Naive B cell (primary cell): ENCODE measurements around the gene CCT6A. TPM values are rescaled to one million over a fixed set of nuclear protein-coding genes. Genes with fewer than 3 reads are reported as not detected.
A peak's percentile ranks its signal among the peaks of the same experiment; 100 is the strongest.
"Not testable (repeated sequence)": the region's sequence is repeated elsewhere in the genome, so short reads cannot be mapped to it uniquely, and the experiment has no call there.

Source experiments
- ATAC-seq, 2 donors: fragments of 150-1000 bp; cut with Tn5 transposase; 2 replicates each; pipeline ENCODE4 v1.10.0; 2021; ENCODE audit warnings: low read depth in 2 of 2, mild to moderate bottlenecking in 2 of 2, moderate library complexity in 2 of 2
- DNase-seq: peaks from one replicate; pipeline ENCODE4 v3.0.0; 2022
- H3K27ac Mint-ChIP-seq, 6 donors: one replicate each; pipeline ENCODE4 v1.8.0; 2020 to 2022; ENCODE audit warnings: mild to moderate bottlenecking in 6 of 6, mixed read lengths in 6 of 6, moderate library complexity in 5 of 6, inconsistent platforms in 2 of 6
- H3K27me3 Mint-ChIP-seq, 3 donors: one replicate each; pipeline ENCODE4 v1.8.0; 2021 to 2022; ENCODE audit warnings: mixed read lengths in 3 of 3, mild to moderate bottlenecking in 1 of 3
- H3K36me3 Mint-ChIP-seq, 2 donors: one replicate each; pipeline ENCODE4 v1.8.0; 2020 to 2022; ENCODE audit warnings: mixed read lengths in 2 of 2, inconsistent platforms in 1 of 2, mild to moderate bottlenecking in 1 of 2
- H3K4me1 Mint-ChIP-seq, 3 donors: one replicate each; pipeline ENCODE4 v1.8.0; 2020 to 2022; ENCODE audit warnings: mixed read lengths in 3 of 3, inconsistent platforms in 1 of 3, mild to moderate bottlenecking in 1 of 3, moderate library complexity in 1 of 3
- H3K4me3 Mint-ChIP-seq, 8 donors: one replicate each; pipeline ENCODE4 v1.8.0; 2020 to 2022; ENCODE audit warnings: mild to moderate bottlenecking in 8 of 8, mixed read lengths in 8 of 8, moderate library complexity in 8 of 8, inconsistent platforms in 2 of 8
- H3K9me3 Mint-ChIP-seq, 7 donors: one replicate each; pipeline ENCODE4 v1.8.0; 2020 to 2022; ENCODE audit warnings: mixed read lengths in 7 of 7, mild to moderate bottlenecking in 5 of 7, inconsistent platforms in 2 of 7, moderate library complexity in 1 of 7
- polyA plus RNA-seq, 6 donors: library from polyadenylated mRNA; unstranded; fragments of 300-500 nt; fragmentation: Illumina TruSeq; gene quantifications; one replicate each; pipeline ENCODE4 v1.2.3, GENCODE V29; 2021; ENCODE audit warnings: low read depth in 6 of 6

CCT6A gene
- polyA plus RNA-seq, 6 donors from 2014 or later = 56.1 to 102 (median 83.4) TPM

GRCh38 chr7:56092388-56092787, 40.8 kb downstream of the CCT6A start:
- not testable (repeated sequence) for H3K4me3 Mint-ChIP-seq, ATAC-seq, H3K36me3 Mint-ChIP-seq, DNase-seq, H3K9me3 Mint-ChIP-seq, H3K4me1 Mint-ChIP-seq, H3K27me3 Mint-ChIP-seq
- H3K27ac Mint-ChIP-seq = peak overlapping the region in 2 of 6 donors; percentile 7 to 26

GRCh38 chr7:56092789-56093531, 41.4 kb downstream of the CCT6A start, which contains the start of gene PHKG1:
Gene PHKG1 (minus strand): TSS chr7:56092952. CDS start chr7:56088941, 4,011 bp downstream.
- Mint-ChIP-seq H3K36me3 (no peaks in the 10 kb centered on the region), H3K4me1 (no peaks in the 10 kb centered on the region), H3K27ac (peak within 1 kb of the TSS in 5 of 6 donors; percentile 7 to 54 (median 29)), H3K9me3 (no peaks in the 10 kb centered on the region), H3K27me3 (no peaks in the 10 kb centered on the region), H3K4me3 (peak within 1 kb of the TSS in 1 of 8 donors; percentile 47)
- DNase-seq (no peak), ATAC-seq (no peak)

- Mint-ChIP-seq H3K4me3 (no peak overlapping the region), H3K4me1 (peaks cover 0 to 5% (median 3%) of the 10 kb centered on the region in 3 donors), H3K9me3 (no peaks in the 10 kb centered on the region), H3K27ac (no peak overlapping the region), H3K27me3 (no peaks in the 10 kb centered on the region), H3K36me3 (peaks cover 6 to 12% of the 10 kb centered on the region in 2 donors)
- no peak for DNase-seq
- ATAC-seq = no peak
Observed at GRCh38 chr7:56097700-56098099, 46.1 kb downstream of the CCT6A start.

GRCh38 chr7:56098187-56099008, 46.8 kb downstream of the CCT6A start:
- H3K27me3 Mint-ChIP-seq, H3K9me3 Mint-ChIP-seq, DNase-seq, ATAC-seq, H3K4me1 Mint-ChIP-seq, H3K27ac Mint-ChIP-seq, H3K4me3 Mint-ChIP-seq: not testable (repeated sequence)
- peaks cover 6 to 12% of the 10 kb centered on the region in 2 donors for H3K36me3 Mint-ChIP-seq

GRCh38 chr7:56099653-56100052, 48.1 kb downstream of the CCT6A start:
- Mint-ChIP-seq H3K4me3 (no peak overlapping the region), H3K4me1 (peaks cover 0 to 10% (median 5%) of the 10 kb centered on the region in 3 donors)
- ATAC-seq = no peak

GRCh38 chr7:56104138-56104537, 52.6 kb downstream of the CCT6A start:
- H3K4me1 Mint-ChIP-seq = peaks cover 23 to 43% (median 36%) of the 10 kb centered on the region in 3 donors
- H3K4me3 Mint-ChIP-seq = peak overlapping the region in 3 of 8 donors; percentile 12 to 79 (median 59)
- ATAC-seq, H3K9me3 Mint-ChIP-seq, DNase-seq, H3K27me3 Mint-ChIP-seq: not testable (repeated sequence)
- H3K27ac Mint-ChIP-seq = peak overlapping the region in 1 of 6 donors; percentile 69
- peaks cover 10 to 33% of the 10 kb centered on the region in 2 donors for H3K36me3 Mint-ChIP-seq

More at GRCh38 chr7:56099653-56100052, 48.1 kb downstream of the CCT6A start:
- no peaks in the 10 kb centered on the region for H3K27me3 Mint-ChIP-seq
- no peaks in the 10 kb centered on the region for H3K9me3 Mint-ChIP-seq
- H3K36me3 Mint-ChIP-seq = peaks cover 10 to 12% of the 10 kb centered on the region in 2 donors
- no peak overlapping the region for H3K27ac Mint-ChIP-seq
- no peak for DNase-seq

- ATAC-seq = no peak
Observed at GRCh38 chr7:56105508-56105907, 53.9 kb downstream of the CCT6A start.

GRCh38 chr7:56106108-56107073, 54.8 kb downstream of the CCT6A start, which contains the start of gene CHCHD2:
Gene CHCHD2 (minus strand): TSS chr7:56106476. CDS start chr7:56106413, 63 bp downstream.
- H3K9me3 Mint-ChIP-seq = peaks cover 0 to 5% (median 2%) of the 10 kb centered on the region in 7 donors
- H3K27me3 Mint-ChIP-seq = peaks cover 0 to 3% (median 0%) of the 10 kb centered on the region in 3 donors
- peak within 1 kb of the TSS; percentile 96 to 100 (median 98) for H3K27ac Mint-ChIP-seq

More at GRCh38 chr7:56105508-56105907, 53.9 kb downstream of the CCT6A start:
- Mint-ChIP-seq H3K9me3 (peaks cover 0 to 5% (median 2%) of the 10 kb centered on the region in 7 donors), H3K4me1 (peaks cover 23 to 43% (median 36%) of the 10 kb centered on the region in 3 donors), H3K4me3 (peak overlapping the region; percentile 93 to 100 (median 98)), H3K27me3 (peaks cover 0 to 3% (median 0%) of the 10 kb centered on the region in 3 donors), H3K36me3 (peaks cover 9 to 31% of the 10 kb centered on the region in 2 donors), H3K27ac (peak overlapping the region; percentile 96 to 100 (median 98))
- DNase-seq = no peak

GRCh38 chr7:56107954-56108258, 56.3 kb downstream of the CCT6A start:
- Mint-ChIP-seq H3K9me3 (peaks cover 0 to 5% (median 2%) of the 10 kb centered on the region in 7 donors), H3K27ac (peak overlapping the region in 5 of 6 donors; percentile 24 to 97 (median 71)), H3K27me3 (peaks cover 0 to 3% (median under 1%) of the 10 kb centered on the region in 3 donors)

More at GRCh38 chr7:56106108-56107073, 54.8 kb downstream of the CCT6A start, which contains the start of gene CHCHD2:
- DNase-seq = peak; percentile 91
- peak; percentile 96 to 97 for ATAC-seq
- peaks cover 4 to 23% of the 10 kb centered on the region in 2 donors for H3K36me3 Mint-ChIP-seq
- peaks cover 23 to 40% (median 31%) of the 10 kb centered on the region in 3 donors for H3K4me1 Mint-ChIP-seq
- H3K4me3 Mint-ChIP-seq = peak within 1 kb of the TSS; percentile 93 to 100 (median 98)

GRCh38 chr7:56110611-56111010, 59.0 kb downstream of the CCT6A start:
- peaks cover 0 to 22% of the 10 kb centered on the region in 2 donors for H3K36me3 Mint-ChIP-seq
- H3K4me1 Mint-ChIP-seq = peaks cover 19 to 23% (median 23%) of the 10 kb centered on the region in 3 donors
- peaks cover 0 to 5% (median 2%) of the 10 kb centered on the region in 7 donors for H3K9me3 Mint-ChIP-seq
- no peak overlapping the region for H3K27ac Mint-ChIP-seq
- H3K4me3 Mint-ChIP-seq = no peak overlapping the region
- DNase-seq (no peak), ATAC-seq (no peak)
- peaks cover 5 to 20% (median 16%) of the 10 kb centered on the region in 3 donors for H3K27me3 Mint-ChIP-seq

More at GRCh38 chr7:56107954-56108258, 56.3 kb downstream of the CCT6A start:
- no peak for ATAC-seq
- no peak for DNase-seq
- peaks cover 23 to 40% (median 31%) of the 10 kb centered on the region in 3 donors for H3K4me1 Mint-ChIP-seq
- H3K36me3 Mint-ChIP-seq = peaks cover 4 to 22% of the 10 kb centered on the region in 2 donors
- peak overlapping the region in 5 of 8 donors; percentile 93 to 98 (median 98) for H3K4me3 Mint-ChIP-seq

GRCh38 chr7:56112244-56112643, 60.7 kb downstream of the CCT6A start:
- H3K4me1 Mint-ChIP-seq, H3K4me3 Mint-ChIP-seq, H3K36me3 Mint-ChIP-seq, DNase-seq, ATAC-seq, H3K9me3 Mint-ChIP-seq: not testable (repeated sequence)
- Mint-ChIP-seq H3K27me3 (peaks cover 15 to 35% (median 16%) of the 10 kb centered on the region in 3 donors), H3K27ac (peak overlapping the region in 1 of 6 donors; percentile 33)
